Panc1 (cell line): ENCODE results near the gene TMEM82. TPM values are rescaled to one million over a fixed set of nuclear protein-coding genes. Genes with fewer than 3 reads are reported as not detected.

Experiments used
- ATAC-seq: fragments of 200-7000 bp; cut with Tn5 transposase; 2 replicates; pipeline ENCODE4 v1.9.1; 2020; ENCODE audit warnings: mild to moderate bottlenecking, moderate library complexity
- BruUV-seq: library from RNA; stranded (reverse); fragments of 400-500 nt; replicated peaks from 2 replicates; lab custom pipeline; 2021; lab: Mats Ljungman, UMichigan
- CTCF ChIA-PET: fragments of 300-600 bp; sonication (Branson Sonifier 250); formaldehyde crosslinking; loops from one replicate; lab custom pipeline; 2022; ENCODE audit warnings: antibody characterized with exemption; lab: Charles Lee
- POLR2A ChIA-PET: fragments of 300-600 bp; sonication (Branson Sonifier 250); formaldehyde crosslinking; loops from one replicate; lab custom pipeline; 2022; ENCODE audit warnings: antibody characterized with exemption; lab: Charles Lee
- DNase-seq: peaks from one replicate; pipeline ENCODE4 v3.0.0-alpha.2; 2010; ENCODE audit warnings: low read depth, low spot score
- H3K27ac ChIP-seq: 2 replicates; pipeline ENCODE4 v1.5.1; 2011; ENCODE audit warnings: mild to moderate bottlenecking, low read length, inconsistent platforms
- H3K27me3 ChIP-seq: fragments of 200-500 bp; sonication (Bioruptor generic); 2 replicates; pipeline ENCODE4 v1.6.0; 2014; ENCODE audit warnings: low read length, inconsistent platforms; ENCODE audit not compliant: control insufficient read depth, insufficient read depth
- H3K36me3 ChIP-seq: fragments of 200-500 bp; sonication (Bioruptor generic); 2 replicates; pipeline ENCODE4 v1.5.1; 2014; ENCODE audit warnings: inconsistent platforms, mild to moderate bottlenecking, low read length, moderate library complexity; ENCODE audit not compliant: control insufficient read depth, insufficient read depth
- H3K4me1 ChIP-seq: 2 replicates; pipeline ENCODE4 v1.5.1; 2011; ENCODE audit warnings: inconsistent platforms, mild to moderate bottlenecking, low read length, moderate library complexity; ENCODE audit not compliant: control insufficient read depth, insufficient read depth
- H3K4me3 ChIP-seq, 2 experiments: 2 replicates each; pipeline ENCODE4 v1.5.1; 2011 to 2012; ENCODE audit warnings: low read depth in 2 of 2, low read length in 2 of 2, mild to moderate bottlenecking in 2 of 2, inconsistent platforms in 1 of 2, moderate library complexity in 1 of 2
- H3K9me3 ChIP-seq: fragments of 200-500 bp; sonication (Bioruptor generic); 2 replicates; pipeline ENCODE4 v1.5.1; 2014; ENCODE audit warnings: low read depth, mild to moderate bottlenecking, inconsistent platforms, low read length, moderate library complexity; ENCODE audit not compliant: control insufficient read depth, insufficient read depth
- CTCF ChIP-seq: fragments of 450-650 bp; IDR thresholded peaks from 2 replicates; pipeline ENCODE4 v1.5.1; 2017; ENCODE audit warnings: mild to moderate bottlenecking
- POLR2AphosphoS5 ChIP-seq: IDR thresholded peaks from 2 replicates; pipeline ENCODE4 v1.6.1; 2012; ENCODE audit warnings: mild to moderate bottlenecking, low read depth, low read length, moderate library complexity
- REST ChIP-seq, 2 experiments: IDR thresholded peaks; 2 replicates each; pipeline ENCODE4 v1.6.1; 2011 to 2012; ENCODE audit warnings: low read depth in 2 of 2, control low read depth in 1 of 2, low read length in 1 of 2, mild to moderate bottlenecking in 1 of 2, moderate library complexity in 1 of 2; ENCODE audit not compliant: insufficient read depth in 1 of 2
- SIN3A ChIP-seq: IDR thresholded peaks from 2 replicates; pipeline ENCODE4 v1.6.1; 2012; ENCODE audit warnings: low read depth, mild to moderate bottlenecking, low read length, moderate library complexity, borderline replicate concordance; ENCODE audit not compliant: insufficient read depth
- TCF7L2 ChIP-seq: IDR thresholded peaks from 2 replicates; pipeline ENCODE4 v1.6.1; 2011; ENCODE audit warnings: mild to moderate bottlenecking, low read depth, low read length, inconsistent platforms
- in situ Hi-C: cut with HindIII; loops from 2 replicates; pipeline ENCODE4 v1.10.0; 2016; ENCODE audit warnings: low sequenced_read_pairs, low pct_unique_long_range_greater_than_20kb
- intact Hi-C: fragments of 100-400 bp; cut with micrococcal nuclease; formaldehyde crosslinking; loops from one replicate; pipeline ENCODE4 v1.10.0; 2022; ENCODE audit not compliant: unreplicated experiment
- total RNA-seq: library from RNA; stranded (reverse); gene quantifications from one replicate; pipeline ENCODE4 v1.2.1, GENCODE V29; 2021; ENCODE audit not compliant: unreplicated experiment

TMEM82 gene
- total RNA-seq, 1 experiment from 2014 or later: not detected

- Histone ChIP-seq H3K9me3 (no peaks in the 10 kb centered on the region), H3K4me3 (no peak overlapping the region), H3K4me1 (no peaks in the 10 kb centered on the region), H3K27ac (no peak overlapping the region), H3K27me3 (no peaks in the 10 kb centered on the region), H3K36me3 (no peaks in the 10 kb centered on the region; the same call in 1 of the 2 replicates)
- no peak for ATAC-seq
- BruUV-seq: TSS peak; percentile 35
- ChIA-PET CTCF (interaction anchor here (0.5 kb wide), 1 partner anchor 71 kb away, joined by 5 read pairs; no protein-coding TSS in a partner anchor), POLR2A (no interaction called here)
- intact Hi-C loops: no loop called here
- DNase-seq: no peak
- in situ Hi-C loops: no loop called here
- TF ChIP-seq REST (IDR thresholded peaks at IDR 0.05; ENCODE audit: insufficient read depth in 1 of 2, low read depth in 2 of 2, low read length in 1 of 2) (no peak), SIN3A (no peak), TCF7L2 (no peak), POLR2AphosphoS5 (no peak), CTCF (no peak)
Observed at GRCh38 chr1:15717418-15718125, 24.7 kb upstream of the TMEM82 start.

GRCh38 chr1:15718199-15718601 is 24.1 kb upstream of the TMEM82 start:
- Histone ChIP-seq H3K36me3 (no peaks in the 10 kb centered on the region; the same call in 1 of the 2 replicates), H3K4me1 (no peaks in the 10 kb centered on the region), H3K9me3 (no peaks in the 10 kb centered on the region), H3K27me3 (no peaks in the 10 kb centered on the region), H3K4me3 (no peak overlapping the region), H3K27ac (no peak overlapping the region)
- in situ Hi-C loops (no loop called here), intact Hi-C loops (no loop called here)
- no TSS peak for BruUV-seq
- TF ChIP-seq CTCF (no peak), REST (IDR thresholded peaks at IDR 0.05; ENCODE audit: insufficient read depth in 1 of 2, low read depth in 2 of 2, low read length in 1 of 2) (no peak), POLR2AphosphoS5 (no peak), SIN3A (no peak), TCF7L2 (no peak)
- POLR2A ChIA-PET: no interaction called here
- no peak for DNase-seq
- ATAC-seq: no peak
- CTCF ChIA-PET: interaction anchor here (0.5 kb wide), 1 partner anchor 70 kb away, joined by 5 read pairs; no protein-coding TSS in a partner anchor
